ENCODE data around the gene CAB39L. TPM values are rescaled to one million over a fixed set of nuclear protein-coding genes. Genes with fewer than 3 reads are reported as not detected.

CAB39L gene
- total RNA-seq, 1 experiment from 2014 or later = 6.6 TPM

DNA sequence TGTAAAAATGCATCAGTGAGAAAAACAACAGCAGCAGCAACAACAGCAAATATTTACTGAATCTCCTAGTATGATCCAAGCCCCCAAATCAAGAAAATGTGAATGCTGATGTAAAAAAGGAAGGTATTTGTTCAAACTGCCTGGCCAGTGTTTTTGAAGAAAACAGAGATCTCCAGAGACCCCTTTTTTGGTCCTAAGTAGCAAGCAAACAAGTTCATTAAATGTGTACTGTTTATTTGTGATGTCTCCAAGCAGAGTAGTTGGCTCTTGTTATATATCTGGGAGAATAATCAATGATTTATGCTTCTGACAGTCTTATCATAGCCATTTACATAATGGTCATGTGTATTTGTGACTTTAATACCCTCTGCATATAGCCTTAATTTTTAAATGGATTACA, 145.4 kb downstream of the CAB39L start:
- no TSS peak for BruUV-seq (replicated peaks)
- Histone ChIP-seq H3K9me3 (ENCODE audit: control insufficient read depth, insufficient read depth, low read depth, low read length) (no peaks in the 10 kb centered on the region), H3K36me3 (ENCODE audit: control insufficient read depth, insufficient read depth, low read length) (no peaks in the 10 kb centered on the region), H3K27me3 (ENCODE audit: control insufficient read depth, insufficient read depth, low read length) (no peaks in the 10 kb centered on the region), H3K27ac (ENCODE audit: low read length) (no peak overlapping the region), H3K4me3 (ENCODE audit: low read depth in 2 of 2, low read length in 2 of 2) (no peak overlapping the region), H3K4me1 (ENCODE audit: control insufficient read depth, insufficient read depth, low read length) (no peaks in the 10 kb centered on the region)
- POLR2A ChIA-PET = no interaction called here
- ATAC-seq = no peak
- CTCF ChIA-PET = no interaction called here
- DNase-seq (ENCODE audit: low read depth, low spot score) = no peak
- intact Hi-C loops (cut with micrococcal nuclease; ENCODE audit: unreplicated experiment) = no loop called here
- in situ Hi-C loops (cut with HindIII; ENCODE audit: low pct_unique_long_range_greater_than_20kb, low sequenced_read_pairs) = no loop called here
- TF ChIP-seq, protein P1, sequence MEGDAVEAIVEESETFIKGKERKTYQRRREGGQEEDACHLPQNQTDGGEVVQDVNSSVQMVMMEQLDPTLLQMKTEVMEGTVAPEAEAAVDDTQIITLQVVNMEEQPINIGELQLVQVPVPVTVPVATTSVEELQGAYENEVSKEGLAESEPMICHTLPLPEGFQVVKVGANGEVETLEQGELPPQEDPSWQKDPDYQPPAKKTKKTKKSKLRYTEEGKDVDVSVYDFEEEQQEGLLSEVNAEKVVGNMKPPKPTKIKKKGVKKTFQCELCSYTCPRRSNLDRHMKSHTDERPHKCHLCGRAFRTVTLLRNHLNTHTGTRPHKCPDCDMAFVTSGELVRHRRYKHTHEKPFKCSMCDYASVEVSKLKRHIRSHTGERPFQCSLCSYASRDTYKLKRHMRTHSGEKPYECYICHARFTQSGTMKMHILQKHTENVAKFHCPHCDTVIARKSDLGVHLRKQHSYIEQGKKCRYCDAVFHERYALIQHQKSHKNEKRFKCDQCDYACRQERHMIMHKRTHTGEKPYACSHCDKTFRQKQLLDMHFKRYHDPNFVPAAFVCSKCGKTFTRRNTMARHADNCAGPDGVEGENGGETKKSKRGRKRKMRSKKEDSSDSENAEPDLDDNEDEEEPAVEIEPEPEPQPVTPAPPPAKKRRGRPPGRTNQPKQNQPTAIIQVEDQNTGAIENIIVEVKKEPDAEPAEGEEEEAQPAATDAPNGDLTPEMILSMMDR (IDR thresholded peaks at IDR 0.05) = no peak
- TF ChIP-seq, protein P2, sequence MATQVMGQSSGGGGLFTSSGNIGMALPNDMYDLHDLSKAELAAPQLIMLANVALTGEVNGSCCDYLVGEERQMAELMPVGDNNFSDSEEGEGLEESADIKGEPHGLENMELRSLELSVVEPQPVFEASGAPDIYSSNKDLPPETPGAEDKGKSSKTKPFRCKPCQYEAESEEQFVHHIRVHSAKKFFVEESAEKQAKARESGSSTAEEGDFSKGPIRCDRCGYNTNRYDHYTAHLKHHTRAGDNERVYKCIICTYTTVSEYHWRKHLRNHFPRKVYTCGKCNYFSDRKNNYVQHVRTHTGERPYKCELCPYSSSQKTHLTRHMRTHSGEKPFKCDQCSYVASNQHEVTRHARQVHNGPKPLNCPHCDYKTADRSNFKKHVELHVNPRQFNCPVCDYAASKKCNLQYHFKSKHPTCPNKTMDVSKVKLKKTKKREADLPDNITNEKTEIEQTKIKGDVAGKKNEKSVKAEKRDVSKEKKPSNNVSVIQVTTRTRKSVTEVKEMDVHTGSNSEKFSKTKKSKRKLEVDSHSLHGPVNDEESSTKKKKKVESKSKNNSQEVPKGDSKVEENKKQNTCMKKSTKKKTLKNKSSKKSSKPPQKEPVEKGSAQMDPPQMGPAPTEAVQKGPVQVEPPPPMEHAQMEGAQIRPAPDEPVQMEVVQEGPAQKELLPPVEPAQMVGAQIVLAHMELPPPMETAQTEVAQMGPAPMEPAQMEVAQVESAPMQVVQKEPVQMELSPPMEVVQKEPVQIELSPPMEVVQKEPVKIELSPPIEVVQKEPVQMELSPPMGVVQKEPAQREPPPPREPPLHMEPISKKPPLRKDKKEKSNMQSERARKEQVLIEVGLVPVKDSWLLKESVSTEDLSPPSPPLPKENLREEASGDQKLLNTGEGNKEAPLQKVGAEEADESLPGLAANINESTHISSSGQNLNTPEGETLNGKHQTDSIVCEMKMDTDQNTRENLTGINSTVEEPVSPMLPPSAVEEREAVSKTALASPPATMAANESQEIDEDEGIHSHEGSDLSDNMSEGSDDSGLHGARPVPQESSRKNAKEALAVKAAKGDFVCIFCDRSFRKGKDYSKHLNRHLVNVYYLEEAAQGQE (IDR thresholded peaks at IDR 0.05; ENCODE audit: insufficient read depth in 1 of 2, low read depth in 2 of 2, low read length in 1 of 2) = no peak
- TF ChIP-seq TCF7L2 (IDR thresholded peaks at IDR 0.05; ENCODE audit: low read depth, low read length) = no peak
- TF ChIP-seq SIN3A (IDR thresholded peaks at IDR 0.05; ENCODE audit: borderline replicate concordance, insufficient read depth, low read depth, low read length) = no peak
- TF ChIP-seq POLR2AphosphoS5 (IDR thresholded peaks at IDR 0.05; ENCODE audit: low read depth, low read length) = no peak

DNA sequence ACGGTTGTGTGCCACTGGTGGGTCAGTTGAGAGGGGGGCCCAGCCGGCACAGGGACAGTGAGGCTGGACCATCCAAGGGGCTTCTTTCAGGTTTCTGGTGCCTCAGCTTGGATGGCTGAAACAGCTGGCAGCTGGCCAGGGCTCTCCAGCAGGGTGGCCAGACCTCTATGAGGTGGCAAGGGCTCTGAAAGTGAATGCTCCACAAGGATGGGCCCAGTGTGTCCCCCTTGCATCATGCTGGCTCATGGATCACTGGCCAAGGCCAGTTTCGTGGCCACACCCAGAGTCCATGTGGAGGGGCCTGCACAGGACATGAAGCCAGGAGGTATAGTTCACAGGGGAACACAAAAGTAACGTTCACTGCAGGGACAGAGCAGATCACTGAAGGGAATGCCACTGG, 146.5 kb downstream of the CAB39L start:
- ATAC-seq (no peak), DNase-seq (ENCODE audit: low read depth, low spot score) (no peak)
- Histone ChIP-seq H3K4me1 (ENCODE audit: control insufficient read depth, insufficient read depth, low read length) (no peaks in the 10 kb centered on the region), H3K4me3 (ENCODE audit: low read depth in 2 of 2, low read length in 2 of 2) (no peak overlapping the region), H3K27me3 (ENCODE audit: control insufficient read depth, insufficient read depth, low read length) (no peaks in the 10 kb centered on the region), H3K27ac (ENCODE audit: low read length) (no peak overlapping the region), H3K36me3 (ENCODE audit: control insufficient read depth, insufficient read depth, low read length) (no peaks in the 10 kb centered on the region), H3K9me3 (ENCODE audit: control insufficient read depth, insufficient read depth, low read depth, low read length) (no peaks in the 10 kb centered on the region)
- in situ Hi-C loops (cut with HindIII; ENCODE audit: low pct_unique_long_range_greater_than_20kb, low sequenced_read_pairs) = no loop called here
- no TSS peak for BruUV-seq (replicated peaks)
- ChIA-PET POLR2A (no interaction called here), CTCF (no interaction called here)
- intact Hi-C loops (cut with micrococcal nuclease; ENCODE audit: unreplicated experiment) = no loop called here
- TF ChIP-seq TCF7L2 (IDR thresholded peaks at IDR 0.05; ENCODE audit: low read depth, low read length) (no peak), POLR2AphosphoS5 (IDR thresholded peaks at IDR 0.05; ENCODE audit: low read depth, low read length) (no peak), SIN3A (IDR thresholded peaks at IDR 0.05; ENCODE audit: borderline replicate concordance, insufficient read depth, low read depth, low read length) (no peak)
- TF ChIP-seq, protein P1 (IDR thresholded peaks at IDR 0.05) = no peak
- TF ChIP-seq, protein P2 (IDR thresholded peaks at IDR 0.05; ENCODE audit: insufficient read depth in 1 of 2, low read depth in 2 of 2, low read length in 1 of 2) = no peak

All from Panc1 (cell line).